ENCODE measurements around the gene SUSD3.

Gene SUSD3

GRCh38 chr9:93023521-93023815 is 35.0 kb upstream of the SUSD3 start:
- Histone ChIP-seq H3K27ac (replicated peaks) (no peak overlapping the region), H3K27me3 (ENCODE audit: insufficient read depth, poor library complexity, severe bottlenecking) (no peaks in the 10 kb centered on the region), H3K4me3 (replicated peaks; ENCODE audit: insufficient read depth, low read length) (no peak overlapping the region)
- DNase-seq (ENCODE audit: low read depth in 1 of 2, low spot score in 1 of 2), result no peak
- no peak for TF ChIP-seq GABPA (IDR thresholded peaks at IDR 0.05; ENCODE audit: low read depth)

GRCh38 chr9:93024646-93024910 is 33.9 kb upstream of the SUSD3 start:
- DNase-seq (ENCODE audit: low read depth in 1 of 2, low spot score in 1 of 2), result no peak
- TF ChIP-seq GABPA (IDR thresholded peaks at IDR 0.05; ENCODE audit: low read depth), result no peak
- TF ChIP-seq, protein P1, sequence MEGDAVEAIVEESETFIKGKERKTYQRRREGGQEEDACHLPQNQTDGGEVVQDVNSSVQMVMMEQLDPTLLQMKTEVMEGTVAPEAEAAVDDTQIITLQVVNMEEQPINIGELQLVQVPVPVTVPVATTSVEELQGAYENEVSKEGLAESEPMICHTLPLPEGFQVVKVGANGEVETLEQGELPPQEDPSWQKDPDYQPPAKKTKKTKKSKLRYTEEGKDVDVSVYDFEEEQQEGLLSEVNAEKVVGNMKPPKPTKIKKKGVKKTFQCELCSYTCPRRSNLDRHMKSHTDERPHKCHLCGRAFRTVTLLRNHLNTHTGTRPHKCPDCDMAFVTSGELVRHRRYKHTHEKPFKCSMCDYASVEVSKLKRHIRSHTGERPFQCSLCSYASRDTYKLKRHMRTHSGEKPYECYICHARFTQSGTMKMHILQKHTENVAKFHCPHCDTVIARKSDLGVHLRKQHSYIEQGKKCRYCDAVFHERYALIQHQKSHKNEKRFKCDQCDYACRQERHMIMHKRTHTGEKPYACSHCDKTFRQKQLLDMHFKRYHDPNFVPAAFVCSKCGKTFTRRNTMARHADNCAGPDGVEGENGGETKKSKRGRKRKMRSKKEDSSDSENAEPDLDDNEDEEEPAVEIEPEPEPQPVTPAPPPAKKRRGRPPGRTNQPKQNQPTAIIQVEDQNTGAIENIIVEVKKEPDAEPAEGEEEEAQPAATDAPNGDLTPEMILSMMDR (IDR thresholded peaks at IDR 0.05; ENCODE audit: insufficient read depth, low read length), result no peak
- TF ChIP-seq POLR2AphosphoS5 (IDR thresholded peaks at IDR 0.05; ENCODE audit: low read depth), result no peak
- TF ChIP-seq SPI1 (IDR thresholded peaks at IDR 0.05; ENCODE audit: borderline replicate concordance, low read depth), result no peak
- TF ChIP-seq REST (IDR thresholded peaks at IDR 0.05; ENCODE audit: insufficient replicate concordance, low read depth), result no peak
- Histone ChIP-seq H3K4me3 (replicated peaks; ENCODE audit: insufficient read depth, low read length) (no peak overlapping the region), H3K27me3 (ENCODE audit: insufficient read depth, poor library complexity, severe bottlenecking) (no peaks in the 10 kb centered on the region), H3K27ac (replicated peaks) (peak overlapping the region; percentile 80)

DNA sequence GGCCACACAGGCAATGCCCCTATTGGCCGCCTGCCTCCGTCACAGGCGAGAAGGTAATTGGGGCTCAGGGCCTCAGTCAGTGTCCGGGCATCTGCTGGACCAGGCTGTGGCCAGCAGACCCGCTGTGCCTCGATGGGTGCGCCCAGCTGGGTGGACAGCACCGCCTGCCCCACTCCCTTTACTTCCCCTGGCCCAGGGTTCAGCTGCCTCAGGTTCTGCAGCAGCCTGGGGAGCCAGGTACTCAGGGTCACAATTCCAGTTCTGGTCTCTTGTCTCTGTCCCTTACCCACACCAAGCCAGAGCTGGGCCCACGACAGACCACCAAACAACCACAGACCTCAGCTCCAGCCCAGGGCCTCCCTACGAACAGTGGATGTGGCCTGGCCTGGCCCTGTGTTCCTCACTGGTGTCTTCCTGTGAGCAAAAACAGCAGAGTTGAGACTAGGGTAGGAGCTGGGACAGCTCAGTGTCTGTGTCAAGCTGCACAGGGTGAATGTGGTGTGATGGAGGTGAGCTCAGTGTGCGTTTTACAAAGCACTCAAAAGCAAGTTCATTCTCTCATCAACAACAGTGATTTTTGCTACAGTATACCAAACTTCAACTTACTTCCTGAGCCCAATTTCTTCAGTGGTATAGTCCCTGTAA is 33.4 kb upstream of the SUSD3 start:
- Histone ChIP-seq H3K4me3 (replicated peaks; ENCODE audit: insufficient read depth, low read length) (no peak overlapping the region), H3K27me3 (ENCODE audit: insufficient read depth, poor library complexity, severe bottlenecking) (no peaks in the 10 kb centered on the region), H3K27ac (replicated peaks) (peak overlapping the region; percentile 80)
- DNase-seq (ENCODE audit: low read depth in 1 of 2, low spot score in 1 of 2), result no peak
- TF ChIP-seq REST (IDR thresholded peaks at IDR 0.05; ENCODE audit: insufficient replicate concordance, low read depth) (no peak), POLR2AphosphoS5 (IDR thresholded peaks at IDR 0.05; ENCODE audit: low read depth) (no peak), SPI1 (IDR thresholded peaks at IDR 0.05; ENCODE audit: borderline replicate concordance, low read depth) (no peak), GABPA (IDR thresholded peaks at IDR 0.05; ENCODE audit: low read depth) (no peak)
- TF ChIP-seq, protein P1 (IDR thresholded peaks at IDR 0.05; ENCODE audit: insufficient read depth, low read length), result no peak

DNA sequence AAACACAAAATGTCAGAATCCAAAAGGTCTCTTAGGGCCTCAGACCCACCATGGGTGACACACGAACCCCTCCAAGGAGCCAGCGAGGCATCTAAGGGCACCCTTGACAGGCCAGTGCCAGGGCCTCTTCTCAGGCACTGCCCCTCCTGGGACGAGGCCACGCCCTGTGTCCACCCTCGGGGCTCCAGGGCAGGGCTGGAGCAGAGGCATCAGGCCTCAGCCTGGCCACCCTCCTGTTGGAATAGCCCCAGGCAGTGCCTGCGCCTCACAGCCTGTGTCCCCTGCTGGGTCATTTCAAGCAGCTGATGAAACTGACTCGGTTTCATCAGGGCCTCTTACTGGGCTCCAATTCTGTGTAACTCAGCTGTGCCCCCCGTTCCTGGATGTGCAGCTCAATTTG is 32.8 kb upstream of the SUSD3 start:
- Histone ChIP-seq H3K27me3 (ENCODE audit: insufficient read depth, poor library complexity, severe bottlenecking) (no peaks in the 10 kb centered on the region), H3K4me3 (replicated peaks; ENCODE audit: insufficient read depth, low read length) (no peak overlapping the region), H3K27ac (replicated peaks) (peak overlapping the region; percentile 80)
- DNase-seq (ENCODE audit: low read depth in 1 of 2, low spot score in 1 of 2), result no peak
- TF ChIP-seq SPI1 (IDR thresholded peaks at IDR 0.05; ENCODE audit: borderline replicate concordance, low read depth) (no peak), REST (IDR thresholded peaks at IDR 0.05; ENCODE audit: insufficient replicate concordance, low read depth) (no peak), GABPA (IDR thresholded peaks at IDR 0.05; ENCODE audit: low read depth) (no peak), POLR2AphosphoS5 (IDR thresholded peaks at IDR 0.05; ENCODE audit: low read depth) (no peak)
- TF ChIP-seq, protein P1 (IDR thresholded peaks at IDR 0.05; ENCODE audit: insufficient read depth, low read length), result no peak

Measured in HL-60 (cell line).